Left forelimb (tissue), 1 donor: ENCODE results near the gene CYP2B6.
"Not testable (repeated sequence)": the region's sequence is repeated elsewhere in the genome, so short reads cannot be mapped to it uniquely, and the experiment has no call there.

ENCODE experiments used
- DNase-seq: peaks from one replicate; pipeline ENCODE4 v3.0.0-alpha.2; 2018; ENCODE audit warnings: low spot score

The CYP2B6 gene

GRCh38 chr19:41031916-41032315, 40.8 kb downstream of the CYP2B6 start:
- DNase-seq, result no peak

GRCh38 chr19:41033324-41033723, 42.2 kb downstream of the CYP2B6 start:
- DNase-seq, result not testable (repeated sequence)

GRCh38 chr19:41039806-41040205, 48.7 kb downstream of the CYP2B6 start:
- DNase-seq, result no peak

GRCh38 chr19:41045095-41045494, 54.0 kb downstream of the CYP2B6 start:
- DNase-seq, result not testable (repeated sequence)

- no peak for DNase-seq
These were observed 59.3 kb downstream of the CYP2B6 start for GRCh38 chr19:41050426-41050825.

- not testable (repeated sequence) for DNase-seq
These were observed 61.1 kb downstream of the CYP2B6 start for GRCh38 chr19:41052162-41052561.

- DNase-seq, result not testable (repeated sequence)
These were observed 62.2 kb downstream of the CYP2B6 start for GRCh38 chr19:41053331-41053730.

- no peak for DNase-seq
These were observed 74.0 kb downstream of the CYP2B6 start for GRCh38 chr19:41064974-41065569.
